Endothelial cell of umbilical vein (primary cell): Measurements from ENCODE around the gene MRPL44. TPM values are rescaled to one million over a fixed set of nuclear protein-coding genes. Genes with fewer than 3 reads are reported as not detected.

Experiments used
- BruUV-seq: library from RNA; stranded (reverse); fragments of 400-500 nt; replicated peaks from 2 replicates; lab custom pipeline; 2021; lab: Mats Ljungman, UMichigan
- CTCF ChIA-PET: fragments of 300-600, 350-600 bp; sonication (Branson Sonifier 250); formaldehyde crosslinking; loops from one replicate; lab custom pipeline; 2021; ENCODE audit warnings: antibody characterized with exemption, inconsistent platforms; lab: Charles Lee
- POLR2A ChIA-PET: fragments of 300-600, 350-600 bp; sonication (Branson Sonifier 250); formaldehyde crosslinking; loops from one replicate; lab custom pipeline; 2021; ENCODE audit warnings: antibody characterized with exemption, inconsistent platforms; lab: Charles Lee
- DNase-seq: peaks from one replicate; pipeline ENCODE4 v3.0.0-alpha.2; 2011; ENCODE audit warnings: low read depth, low spot score
- FAIRE-seq: peaks from 2 replicates; lab custom pipeline; 2011; peaks lifted over from hg19 to GRCh38; lab: Jason Lieb, UNC
- H2AFZ ChIP-seq: 2 replicates; pipeline ENCODE4 v1.6.0; 2012; ENCODE audit warnings: low read depth, low read length, control low read depth, inconsistent platforms
- H3K27ac ChIP-seq: 2 replicates; pipeline ENCODE4 v1.5.1; 2011; ENCODE audit warnings: low read depth, mild to moderate bottlenecking, control low read depth, low read length, moderate library complexity; ENCODE audit not compliant: insufficient read depth
- H3K27me3 ChIP-seq, 2 experiments: 2 replicates each; pipeline versions ENCODE4 v1.6.0 to v1.6.1; 2011; ENCODE audit warnings: low read length in 2 of 2, mixed read lengths in 1 of 2; ENCODE audit not compliant: control insufficient read depth in 2 of 2, insufficient read depth in 2 of 2
- H3K36me3 ChIP-seq, 2 experiments: 2 replicates in 1 of 2; 3 replicates in 1 of 2; pipeline ENCODE4 v1.5.1; 2011; ENCODE audit warnings: low read length in 2 of 2, mild to moderate bottlenecking in 1 of 2, moderate library complexity in 1 of 2; ENCODE audit not compliant: control insufficient read depth in 2 of 2, insufficient read depth in 2 of 2; ENCODE audit errors: extremely low read depth in 1 of 2
- H3K4me1 ChIP-seq: 3 replicates; pipeline ENCODE4 v1.5.1; 2011; ENCODE audit warnings: mild to moderate bottlenecking, low read length; ENCODE audit not compliant: control insufficient read depth, insufficient read depth; ENCODE audit errors: extremely low read depth
- H3K4me2 ChIP-seq: 2 replicates; pipeline ENCODE4 v1.6.1; 2011; ENCODE audit warnings: low read length, control low read depth, mixed read lengths; ENCODE audit not compliant: insufficient read depth
- H3K4me3 ChIP-seq, 3 experiments: fragments of 200-600 bp in 1 of 3; sonication (generic), shearing (Covaris generic) in 1 of 3; replicated peaks in 1 of 3; 2 replicates each; pipeline ENCODE4 v1.5.1; 2011 to 2016; ENCODE audit warnings: control low read depth in 3 of 3, low read length in 3 of 3, mild to moderate bottlenecking in 2 of 3, inconsistent platforms in 1 of 3, low read depth in 1 of 3, moderate library complexity in 1 of 3; ENCODE audit not compliant: insufficient read depth in 1 of 3
- H3K79me2 ChIP-seq: 2 replicates; pipeline ENCODE4 v1.6.0; 2012; ENCODE audit warnings: low read length, inconsistent platforms; ENCODE audit not compliant: control insufficient read depth, insufficient read depth
- H3K9ac ChIP-seq: replicated peaks from 2 replicates; pipeline ENCODE3; 2011; ENCODE audit warnings: low read length, control low read depth; ENCODE audit not compliant: insufficient read depth; ENCODE audit errors: extremely low read depth
- H3K9me1 ChIP-seq: replicated peaks from 3 replicates; pipeline ENCODE4 v1.6.0; 2011; ENCODE audit warnings: mild to moderate bottlenecking, low read length; ENCODE audit not compliant: control insufficient read depth, insufficient read depth; ENCODE audit errors: extremely low read depth
- H3K9me3 ChIP-seq: replicated peaks from 2 replicates; pipeline ENCODE4 v1.5.1; 2012; ENCODE audit warnings: low read length, inconsistent platforms; ENCODE audit not compliant: control insufficient read depth, insufficient read depth
- H4K20me1 ChIP-seq: replicated peaks from 2 replicates; pipeline ENCODE3; 2011; ENCODE audit warnings: mild to moderate bottlenecking, low read length; ENCODE audit not compliant: control insufficient read depth, insufficient read depth; ENCODE audit errors: extremely low read depth
- EZH2 ChIP-seq: IDR thresholded peaks from 2 replicates; pipeline ENCODE4 v1.6.1; 2012; ENCODE audit warnings: borderline replicate concordance, low read depth, mild to moderate bottlenecking, moderate library complexity, low read length, inconsistent platforms; ENCODE audit not compliant: severe bottlenecking
- FOS ChIP-seq: IDR thresholded peaks from 2 replicates; pipeline ENCODE4 v1.6.1; 2011; ENCODE audit warnings: mild to moderate bottlenecking, low read length, moderate library complexity, borderline replicate concordance; ENCODE audit not compliant: insufficient read depth
- GATA2 ChIP-seq: IDR thresholded peaks from 2 replicates; pipeline ENCODE4 v1.7.0; 2011; ENCODE audit warnings: low read depth, mild to moderate bottlenecking, moderate library complexity, mixed read lengths, low read length; ENCODE audit not compliant: insufficient read length, insufficient read depth
- JUN ChIP-seq: IDR thresholded peaks from 2 replicates; pipeline ENCODE4 v1.6.1; 2011; ENCODE audit warnings: borderline replicate concordance, low read depth; ENCODE audit not compliant: insufficient read length, insufficient read depth
- MAX ChIP-seq: IDR thresholded peaks from 2 replicates; pipeline ENCODE4 v1.6.1; 2011; ENCODE audit not compliant: insufficient read depth, insufficient read length
- MYC ChIP-seq: IDR thresholded peaks from one replicate; pipeline ENCODE4 v1.6.1; 2011; ENCODE audit warnings: mild to moderate bottlenecking, low read depth, low read length
- POLR2A ChIP-seq: IDR thresholded peaks from 2 replicates; pipeline ENCODE4 v1.6.1; 2012; ENCODE audit warnings: low read depth, mild to moderate bottlenecking, control low read depth, low read length
- POLR2AphosphoS5 ChIP-seq: IDR thresholded peaks from 2 replicates; pipeline ENCODE4 v1.6.1; 2012; ENCODE audit warnings: low read depth, mild to moderate bottlenecking, control low read depth, low read length, moderate library complexity; ENCODE audit not compliant: insufficient read depth
- dilution Hi-C: fragments of 300-500 bp; cut with MboI; formaldehyde crosslinking; loops from one replicate; pipeline ENCODE4 v1.15.0; 2019; ENCODE audit warnings: low sequenced_read_pairs; ENCODE audit not compliant: extremely low pct_ligation_motif_present
- intact Hi-C: fragments of 100-400 bp; cut with micrococcal nuclease; formaldehyde crosslinking; loops from one replicate; pipeline ENCODE4 v1.10.0; 2022
- polyA plus RNA-seq, 4 experiments: library from polyadenylated mRNA; depleted of rRNA in 3 of 4; stranded (reverse) in 3 of 4; unstranded in 1 of 4; fragments of >200 nt; gene quantifications; 2 replicates each; pipeline versions ENCODE4 v1.2.1 to v1.2.3, GENCODE V29; 2011 to 2012; ENCODE audit warnings: missing spikeins in 1 of 4
- total RNA-seq: library from RNA; stranded (reverse); gene quantifications from 2 replicates; pipeline ENCODE4 v1.2.3, GENCODE V29; 2021
- TF ChIP-seq, protein P1 (sequence below), 2 donors: IDR thresholded peaks; 1 replicate in 1 of 2; 2 replicates in 1 of 2; pipeline ENCODE4 v1.5.1; 2011; ENCODE audit warnings: low read length in 2 of 2, mild to moderate bottlenecking in 2 of 2, moderate library complexity in 2 of 2, control low read depth in 1 of 2, inconsistent platforms in 1 of 2, low read depth in 1 of 2; ENCODE audit not compliant: insufficient read depth in 1 of 2; ENCODE audit errors: extremely low read depth in 1 of 2

The MRPL44 gene
- total and polyA plus RNA-seq, 2 donors (not counting 3 experiments of a cell fraction or from before 2014, with no cell fraction given) = 19.2 to 27.7 TPM

DNA sequence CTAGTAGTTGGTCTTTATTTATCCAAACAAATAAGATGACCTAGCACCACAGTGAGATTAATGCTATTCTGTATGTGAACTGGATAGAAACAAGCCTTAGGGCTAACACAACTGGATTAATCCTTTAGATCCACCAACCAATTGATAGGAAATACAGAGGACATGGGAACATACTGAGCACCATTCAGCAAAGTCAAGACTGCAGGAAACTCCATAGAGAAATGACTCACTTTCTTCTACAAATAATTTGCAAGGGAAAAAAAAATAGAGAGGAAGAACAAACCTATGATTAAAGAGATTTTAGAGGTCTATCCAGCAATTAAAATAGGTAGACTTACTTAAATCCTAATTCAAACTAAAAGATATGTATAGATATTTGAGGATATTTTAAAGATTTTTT is 36.1 kb upstream of the MRPL44 start:
- dilution Hi-C loops = no loop called here
- ChIA-PET POLR2A (no interaction called here), CTCF (interaction anchor here (1.8 kb wide), 1 partner anchor 22 kb away, joined by 4 read pairs; no protein-coding TSS in a partner anchor)
- peaks cover 63% of the 10 kb centered on the region for H3K79me2 ChIP-seq
- no peak overlapping the region for H3K4me3 ChIP-seq
- FAIRE-seq (no peak), DNase-seq (peak; percentile 47)
- H4K20me1 ChIP-seq = no peaks in the 10 kb centered on the region
- H3K36me3 ChIP-seq = peaks cover 3 to 4% of the 10 kb centered on the region in 2 experiments
- H3K9me3 ChIP-seq = no peaks in the 10 kb centered on the region
- no peak overlapping the region for H2AFZ ChIP-seq
- H3K9ac ChIP-seq = no peak overlapping the region
- H3K4me2 ChIP-seq = peak overlapping the region; percentile 38
- no peaks in the 10 kb centered on the region for H3K9me1 ChIP-seq
- intact Hi-C loops = no loop called here
- BruUV-seq = no TSS peak
- H3K27me3 ChIP-seq = no peaks in the 10 kb centered on the region
- no peak overlapping the region for H3K27ac ChIP-seq
- peak; percentile 73 for TF ChIP-seq FOS
- TF ChIP-seq, protein P1, sequence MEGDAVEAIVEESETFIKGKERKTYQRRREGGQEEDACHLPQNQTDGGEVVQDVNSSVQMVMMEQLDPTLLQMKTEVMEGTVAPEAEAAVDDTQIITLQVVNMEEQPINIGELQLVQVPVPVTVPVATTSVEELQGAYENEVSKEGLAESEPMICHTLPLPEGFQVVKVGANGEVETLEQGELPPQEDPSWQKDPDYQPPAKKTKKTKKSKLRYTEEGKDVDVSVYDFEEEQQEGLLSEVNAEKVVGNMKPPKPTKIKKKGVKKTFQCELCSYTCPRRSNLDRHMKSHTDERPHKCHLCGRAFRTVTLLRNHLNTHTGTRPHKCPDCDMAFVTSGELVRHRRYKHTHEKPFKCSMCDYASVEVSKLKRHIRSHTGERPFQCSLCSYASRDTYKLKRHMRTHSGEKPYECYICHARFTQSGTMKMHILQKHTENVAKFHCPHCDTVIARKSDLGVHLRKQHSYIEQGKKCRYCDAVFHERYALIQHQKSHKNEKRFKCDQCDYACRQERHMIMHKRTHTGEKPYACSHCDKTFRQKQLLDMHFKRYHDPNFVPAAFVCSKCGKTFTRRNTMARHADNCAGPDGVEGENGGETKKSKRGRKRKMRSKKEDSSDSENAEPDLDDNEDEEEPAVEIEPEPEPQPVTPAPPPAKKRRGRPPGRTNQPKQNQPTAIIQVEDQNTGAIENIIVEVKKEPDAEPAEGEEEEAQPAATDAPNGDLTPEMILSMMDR (IDR thresholded peaks at IDR 0.05; ENCODE audit: extremely low read depth in 1 of 2, insufficient read depth in 1 of 2, low read depth in 1 of 2, low read length in 2 of 2) = no peak
- no peak for TF ChIP-seq EZH2
- no peak for TF ChIP-seq MAX
- no peak for TF ChIP-seq GATA2
- TF ChIP-seq POLR2AphosphoS5 = no peak
- TF ChIP-seq MYC = no peak
- no peak for TF ChIP-seq POLR2A
- TF ChIP-seq JUN = peak; percentile 18
- peaks cover 70% of the 10 kb centered on the region for H3K4me1 ChIP-seq
